HuH-7 (cell line): ENCODE measurements around the gene FBXL20.
"Not testable (repeated sequence)": the region's sequence is repeated elsewhere in the genome, so short reads cannot be mapped to it uniquely, and the experiment has no call there.

ENCODE experiments used
- DNase-seq: peaks from one replicate; pipeline ENCODE4 v3.0.0; 2011; ENCODE audit warnings: low spot score

The FBXL20 gene

DNA sequence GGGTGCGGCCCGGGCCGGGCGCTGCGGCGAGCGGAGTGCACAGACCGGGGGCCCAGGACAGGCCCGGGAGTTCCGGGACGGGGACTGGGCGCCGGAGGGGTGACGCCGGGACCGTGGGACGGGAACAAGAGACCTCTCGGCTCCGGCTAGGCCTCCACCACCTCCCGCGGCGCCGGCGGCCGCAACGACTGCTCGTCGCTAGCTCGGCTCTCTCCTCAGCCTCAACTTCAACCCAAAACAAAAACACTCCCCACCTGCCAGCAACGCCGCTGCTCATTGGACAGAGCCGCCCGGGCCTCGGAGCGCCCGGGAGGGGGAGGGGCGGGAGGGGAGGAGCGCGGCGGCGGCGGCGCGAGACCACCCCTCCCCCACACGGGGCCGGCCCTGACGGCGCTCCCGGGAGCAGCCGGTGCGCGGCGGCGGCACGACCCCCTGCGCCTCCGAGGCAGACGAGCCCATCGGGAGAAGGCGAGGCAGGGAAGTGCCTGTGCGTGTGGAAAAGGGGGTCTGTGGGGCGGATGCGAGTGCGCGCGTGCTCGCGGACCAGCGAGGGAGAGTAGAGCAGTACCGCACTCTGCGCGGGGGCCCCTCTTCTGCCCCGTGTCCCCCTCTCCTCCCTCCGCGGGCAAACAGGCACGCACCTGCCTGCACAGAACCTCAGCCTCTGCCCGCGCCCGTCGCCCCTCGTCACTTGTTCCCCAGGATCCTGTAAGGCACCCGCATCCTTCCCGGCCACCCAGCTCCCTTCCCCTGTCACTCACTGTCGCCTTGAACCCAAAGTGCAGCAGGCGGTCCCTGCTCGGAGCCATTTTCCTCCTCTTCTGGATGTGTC is at the start of gene FBXL20:
Gene FBXL20, minus strand, starts transcription at position 215 of the 832 bp plus-strand sequence. CDS start 224 bp downstream, outside the sequence.
- peak; percentile 98 for DNase-seq

GRCh38 chr17:39450847-39451581 is 49.6 kb upstream of the FBXL20 start, which contains the start of gene MED1:
MED1 (minus strand) TSS chr17:39451263; CDS start chr17:39451062, 201 bp downstream.
- peak; percentile 74 for DNase-seq

GRCh38 chr17:39450051-39450450 is 48.6 kb upstream of the FBXL20 start:
- no peak for DNase-seq

- no peak for DNase-seq
Observed at GRCh38 chr17:39447561-39447960, 46.1 kb upstream of the FBXL20 start.

- DNase-seq = no peak
Observed at GRCh38 chr17:39443326-39443725, 41.9 kb upstream of the FBXL20 start.

GRCh38 chr17:39439868-39440267 is 38.4 kb upstream of the FBXL20 start:
- DNase-seq = not testable (repeated sequence)

- no peak for DNase-seq
Observed at GRCh38 chr17:39429600-39429999, 28.2 kb upstream of the FBXL20 start.

DNA sequence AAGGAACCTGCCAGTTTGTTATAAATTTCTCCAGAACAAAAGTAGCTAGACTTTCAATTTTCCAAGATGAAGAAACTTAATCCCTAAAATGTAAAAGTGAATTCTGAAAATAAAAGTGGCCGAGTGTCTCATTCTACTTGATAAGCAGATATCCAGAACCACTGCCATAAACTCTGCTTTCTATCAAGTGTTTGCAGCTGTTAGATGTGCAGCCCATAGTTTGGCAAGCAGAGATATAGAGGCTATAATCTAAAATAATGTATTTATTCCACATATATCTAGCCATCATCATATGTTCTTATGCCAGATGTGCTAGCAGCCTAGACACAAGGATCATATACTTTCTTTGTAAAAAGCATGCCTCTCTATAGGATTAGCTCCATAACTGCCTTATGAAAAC is 14.7 kb upstream of the FBXL20 start:
- no peak for DNase-seq

DNA sequence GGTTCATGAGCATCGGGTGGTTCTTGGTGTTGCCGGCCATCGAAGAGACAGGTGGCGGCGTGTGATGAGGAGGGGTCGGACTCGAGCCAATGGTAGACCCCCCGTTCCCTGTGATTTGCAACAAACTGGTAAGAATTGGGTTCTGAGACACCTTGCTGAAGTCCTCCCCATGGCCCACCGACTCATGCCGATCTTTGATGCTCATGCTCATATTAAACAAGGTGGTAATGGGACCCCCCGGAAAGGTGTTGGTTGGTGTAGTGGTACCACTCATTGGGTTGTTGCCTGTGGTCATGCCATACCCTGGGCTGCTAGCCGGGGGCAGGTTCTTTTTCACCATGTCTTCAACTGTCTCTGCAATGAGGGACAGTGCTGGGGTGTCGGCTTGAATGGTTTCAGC is 8.9 kb upstream of the FBXL20 start:
- DNase-seq = no peak

DNA sequence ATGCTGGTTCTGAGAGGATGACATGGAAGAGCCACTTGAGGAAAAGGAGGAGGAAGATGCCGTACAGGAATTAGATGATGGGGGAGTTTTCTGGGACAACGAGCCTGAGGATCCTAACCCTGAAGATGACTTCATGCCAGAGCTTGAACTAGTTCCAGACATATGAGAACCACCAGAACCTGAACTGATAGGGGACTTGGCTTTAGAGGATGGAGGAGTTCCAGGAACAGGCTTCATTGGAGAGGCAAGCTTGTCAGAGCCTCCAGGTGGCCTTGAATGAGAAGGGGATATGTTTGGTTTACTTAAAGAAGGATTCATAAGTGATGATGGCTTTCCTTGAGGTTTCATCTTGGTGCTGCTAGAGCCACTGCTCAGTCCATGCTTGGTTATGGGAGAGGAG is 6.9 kb upstream of the FBXL20 start:
- DNase-seq = no peak

DNA sequence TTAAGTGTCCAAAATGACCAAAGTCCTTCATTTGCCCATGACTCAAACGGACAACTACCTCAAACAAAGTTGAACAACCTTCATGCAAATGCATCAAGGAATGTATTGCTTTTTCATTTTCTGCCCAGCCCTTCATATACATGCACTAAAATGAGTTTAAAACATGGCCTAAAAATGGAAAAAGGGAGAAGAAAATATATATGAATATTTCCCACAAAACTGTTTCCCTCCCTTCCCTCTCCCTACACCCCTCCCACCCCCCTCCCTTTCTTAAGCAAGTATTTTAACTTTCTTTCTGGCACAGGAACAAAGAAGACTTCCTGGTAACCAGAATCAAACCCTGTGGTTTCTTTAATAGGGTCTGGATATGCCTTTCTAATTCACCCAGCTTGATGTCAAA is 5.5 kb upstream of the FBXL20 start:
- DNase-seq = no peak

DNA sequence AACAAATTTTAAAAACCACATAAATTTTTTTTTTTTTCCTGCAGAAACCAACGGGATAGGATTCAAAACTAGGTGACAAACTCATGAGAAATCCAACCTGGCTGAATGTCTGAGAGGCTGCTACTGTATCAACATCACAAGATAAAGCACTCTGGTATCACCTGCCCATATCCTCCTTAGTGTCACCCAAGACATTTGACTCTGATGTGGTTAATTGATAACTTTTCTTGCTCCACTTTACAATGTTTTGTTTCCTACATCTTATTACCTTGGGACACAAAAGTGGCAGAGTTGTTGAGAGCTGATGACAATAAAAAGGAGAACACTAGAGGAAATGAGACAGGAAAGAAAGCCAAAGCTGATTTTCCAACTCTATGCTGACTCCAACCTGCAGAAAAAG is 4.0 kb upstream of the FBXL20 start:
- DNase-seq = no peak

GRCh38 chr17:39404542-39405378 is 3.3 kb upstream of the FBXL20 start:
- DNase-seq = no peak

- DNase-seq = no peak
Observed at GRCh38 chr17:39402890-39403605, 1.6 kb upstream of the FBXL20 start.

DNA sequence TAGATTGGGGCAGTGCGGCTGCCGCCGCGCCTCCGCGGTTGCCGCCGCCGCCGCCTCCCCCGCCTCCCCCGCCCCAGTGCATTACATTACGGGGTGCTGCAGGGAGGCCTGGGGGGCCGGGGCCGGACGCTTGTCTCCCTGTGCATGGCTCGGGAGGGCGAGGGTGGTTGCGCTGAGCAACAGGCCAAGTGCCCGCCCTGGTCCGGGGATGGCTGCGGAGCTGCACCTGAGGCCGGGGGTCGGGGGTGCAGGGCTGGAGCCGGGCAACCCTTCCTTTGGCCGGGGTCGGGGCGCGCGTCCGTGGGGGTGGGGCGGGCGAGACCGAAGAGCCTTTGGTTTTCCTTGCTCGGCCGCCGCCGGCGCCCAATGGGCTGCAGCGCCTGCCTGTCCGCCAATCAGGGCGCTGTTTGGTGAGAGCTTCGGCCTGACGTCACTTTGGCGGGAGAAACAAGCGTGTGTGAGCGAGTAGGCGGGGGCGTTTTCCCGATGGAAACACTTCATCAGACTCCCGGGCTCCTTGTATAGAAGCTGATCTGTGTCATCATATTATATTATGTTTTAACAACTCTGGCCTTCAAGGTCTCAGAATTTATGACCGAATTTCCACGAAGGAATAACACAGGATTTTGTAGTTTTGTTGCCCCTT is 941 bp upstream of the FBXL20 start:
- DNase-seq = peak; percentile 86

- peak; percentile 8 for DNase-seq
Observed at GRCh38 chr17:39400547-39401411, 647 bp downstream of the FBXL20 start.

DNA sequence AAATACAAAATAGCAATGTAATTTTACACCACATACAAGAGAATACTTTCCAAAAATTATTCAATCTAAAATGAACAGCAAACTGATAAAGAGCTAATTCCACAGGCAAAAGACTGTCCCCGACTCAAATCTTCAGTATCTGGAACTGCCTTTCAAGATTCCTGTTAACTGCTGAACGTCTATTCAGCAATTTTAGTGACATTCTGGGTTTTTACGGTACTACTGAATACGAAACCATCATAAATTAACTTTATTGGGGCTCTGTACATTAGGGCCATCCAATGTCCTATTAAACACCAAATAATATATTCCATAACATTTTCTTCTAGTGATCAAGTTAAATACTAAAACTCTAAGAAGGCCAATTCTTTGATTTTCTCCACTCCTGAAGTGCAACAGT is 1.6 kb downstream of the FBXL20 start:
- DNase-seq = no peak

GRCh38 chr17:39393736-39394135 is 7.7 kb downstream of the FBXL20 start:
- no peak for DNase-seq

GRCh38 chr17:39391448-39391847 is 10.0 kb downstream of the FBXL20 start:
- no peak for DNase-seq

- DNase-seq = no peak
Observed at GRCh38 chr17:39385040-39385439, 16.4 kb downstream of the FBXL20 start.
